SK-N-MC (cell line): ENCODE measurements around the gene NTRK1.

Experiments
- DNase-seq: peaks from one replicate; pipeline ENCODE4 v3.0.0-alpha.2; 2011; ENCODE audit warnings: low read depth, low spot score
- H3K27ac ChIP-seq: fragments of 200-600 bp; sonication (generic); 2 replicates; pipeline ENCODE4 v1.5.1; 2016; ENCODE audit warnings: mixed run types
- H3K36me3 ChIP-seq: fragments of 200-600 bp; sonication (generic); 2 replicates; pipeline ENCODE4 v1.6.1; 2017; ENCODE audit warnings: antibody characterized with exemption, low read length, mixed read lengths; ENCODE audit not compliant: insufficient read depth
- H3K4me3 ChIP-seq: fragments of 200-600 bp; sonication (generic); 2 replicates; pipeline ENCODE4 v1.5.1; 2016
- H3K9ac ChIP-seq: fragments of 200-600 bp; sonication (generic); 2 replicates; pipeline ENCODE4 v1.8.0; 2017; ENCODE audit warnings: mixed run types, mixed read lengths; ENCODE audit not compliant: insufficient read length
- H3K9me3 ChIP-seq: fragments of 200-600 bp; sonication (generic); 2 replicates; pipeline ENCODE4 v1.6.1; 2017; ENCODE audit warnings: low read depth, mild to moderate bottlenecking, antibody characterized with exemption, low read length, moderate library complexity, mixed read lengths
- EZH2 ChIP-seq: fragments of 200-600 bp; sonication (generic); IDR thresholded peaks from one replicate; pipeline ENCODE4 v1.6.1; 2017; ENCODE audit warnings: antibody characterized with exemption
- FOXP2 ChIP-seq: optimal IDR thresholded peaks from 2 replicates; pipeline ENCODE3; 2011; ENCODE audit warnings: mild to moderate bottlenecking, moderate library complexity; ENCODE audit not compliant: insufficient read depth; ENCODE audit errors: extremely low read length, control extremely low read depth
- POLR2AphosphoS5 ChIP-seq: IDR thresholded peaks from 2 replicates; pipeline ENCODE4 v1.6.1; 2012; ENCODE audit warnings: mild to moderate bottlenecking, low read depth, low read length, borderline replicate concordance

Gene NTRK1

GRCh38 chr1:156834322-156834721, 26.3 kb upstream of the NTRK1 start:
- H3K4me3 ChIP-seq, result no peak overlapping the region
- no peak overlapping the region for H3K27ac ChIP-seq
- H3K9ac ChIP-seq, result no peak overlapping the region
- no peak for DNase-seq
- H3K9me3 ChIP-seq, result no peaks in the 10 kb centered on the region
- no peaks in the 10 kb centered on the region for H3K36me3 ChIP-seq
- TF ChIP-seq FOXP2, result no peak

DNA sequence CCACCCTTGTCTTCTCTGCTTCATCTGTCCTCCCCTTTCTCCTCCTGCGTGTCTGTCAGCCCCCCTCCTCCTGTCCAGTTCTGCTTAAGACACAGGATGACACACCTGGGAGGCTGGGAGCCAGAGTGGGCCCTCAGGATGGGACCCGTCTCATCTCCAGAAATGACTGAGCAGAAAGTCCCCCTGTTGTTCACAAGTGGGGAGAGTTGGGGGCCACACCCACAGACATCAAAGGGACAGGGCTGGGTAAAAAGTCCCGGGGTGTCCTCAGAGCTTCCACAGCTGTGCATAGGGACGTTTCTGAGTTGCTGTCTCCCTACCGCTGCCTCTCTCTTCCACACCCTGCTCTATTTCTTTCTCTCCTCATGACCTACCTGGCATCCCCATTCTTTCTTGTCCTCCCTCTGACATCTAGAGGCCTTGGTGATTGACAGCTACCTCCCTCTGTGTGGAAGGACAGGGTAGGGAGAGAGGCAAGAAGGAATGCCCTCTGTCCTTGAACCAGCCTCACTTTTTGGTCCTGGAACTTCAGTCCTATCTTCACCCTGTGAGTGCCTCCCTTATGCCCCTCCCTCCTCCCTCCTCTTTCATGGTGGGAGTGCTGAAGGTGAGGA, 24.5 kb upstream of the NTRK1 start:
- Histone ChIP-seq H3K9me3 (no peaks in the 10 kb centered on the region), H3K27ac (no peak overlapping the region)
- TF ChIP-seq EZH2, result no peak
- no peak for TF ChIP-seq POLR2AphosphoS5
- TF ChIP-seq FOXP2, result no peak

GRCh38 chr1:156836892-156837291, 23.8 kb upstream of the NTRK1 start:
- no peak for DNase-seq
- no peak overlapping the region for H3K4me3 ChIP-seq
- no peak overlapping the region for H3K27ac ChIP-seq
- no peak overlapping the region for H3K9ac ChIP-seq
- H3K9me3 ChIP-seq, result no peaks in the 10 kb centered on the region
- no peak for TF ChIP-seq EZH2
- no peak for TF ChIP-seq POLR2AphosphoS5
- TF ChIP-seq FOXP2, result no peak
- H3K36me3 ChIP-seq, result no peaks in the 10 kb centered on the region

More for the DNA sequence above, 24.5 kb upstream of the NTRK1 start:
- Histone ChIP-seq H3K9ac (no peak overlapping the region), H3K36me3 (no peaks in the 10 kb centered on the region), H3K4me3 (no peak overlapping the region)
- DNase-seq, result no peak

DNA sequence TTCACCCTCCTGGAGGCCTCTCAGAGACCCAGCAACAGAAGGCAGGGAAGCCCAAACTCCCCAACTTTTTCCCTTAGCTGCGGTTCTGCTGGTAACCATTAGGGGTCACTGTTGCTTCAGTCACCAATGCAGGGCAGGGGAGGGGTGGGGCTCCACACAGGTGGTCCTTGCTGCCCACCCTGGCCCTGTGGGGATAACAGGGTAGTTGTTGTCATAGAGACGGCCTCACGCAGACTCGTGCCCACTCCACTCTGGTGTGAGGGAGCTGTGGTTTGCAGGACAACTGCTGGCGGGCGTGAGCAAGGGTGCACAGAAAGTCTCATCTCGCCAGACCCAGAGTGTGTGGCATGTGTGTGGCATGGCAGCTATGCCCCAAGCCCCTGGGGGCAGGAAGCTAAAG, 21.7 kb upstream of the NTRK1 start:
- TF ChIP-seq EZH2, result no peak
- no peak for TF ChIP-seq FOXP2
- TF ChIP-seq POLR2AphosphoS5, result no peak
- DNase-seq, result no peak
- Histone ChIP-seq H3K9me3 (no peaks in the 10 kb centered on the region), H3K9ac (no peak overlapping the region), H3K27ac (no peak overlapping the region), H3K36me3 (no peaks in the 10 kb centered on the region), H3K4me3 (no peak overlapping the region)

DNA sequence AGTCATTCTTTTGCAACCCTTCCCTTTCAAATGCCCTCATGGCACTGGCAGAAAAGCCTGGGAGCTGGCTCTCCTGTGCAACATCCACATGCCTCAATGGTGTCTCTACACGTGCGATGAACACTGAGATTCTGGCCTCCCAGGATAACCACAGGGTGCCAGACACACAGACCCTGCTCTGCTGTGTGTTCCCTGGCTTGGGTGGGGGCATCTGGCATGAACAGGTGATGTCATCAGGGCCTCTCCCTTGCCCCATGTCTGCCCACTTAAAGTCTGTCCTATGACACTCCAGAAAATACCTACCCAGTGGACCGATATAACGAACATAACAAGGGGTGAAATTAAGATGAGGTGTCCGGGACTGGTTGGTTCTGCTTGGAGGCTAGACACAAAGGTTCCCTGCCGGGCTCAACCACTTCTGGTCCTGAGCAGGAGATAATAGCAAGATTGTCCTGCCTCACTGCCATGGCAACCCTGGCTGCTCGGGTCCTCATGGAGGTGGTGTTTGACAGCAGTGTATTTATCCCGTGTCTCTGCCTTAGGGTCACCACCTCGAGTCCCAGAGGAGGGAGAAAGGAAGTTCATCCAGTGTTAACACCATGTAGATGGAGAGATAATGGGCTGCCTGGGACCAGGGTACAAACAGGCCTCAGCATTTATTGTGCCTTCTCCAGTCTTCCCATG, 21.1 kb upstream of the NTRK1 start:
- Histone ChIP-seq H3K27ac (no peak overlapping the region), H3K36me3 (no peaks in the 10 kb centered on the region), H3K4me3 (no peak overlapping the region), H3K9ac (no peak overlapping the region), H3K9me3 (no peaks in the 10 kb centered on the region)
- no peak for DNase-seq
- no peak for TF ChIP-seq EZH2

DNA sequence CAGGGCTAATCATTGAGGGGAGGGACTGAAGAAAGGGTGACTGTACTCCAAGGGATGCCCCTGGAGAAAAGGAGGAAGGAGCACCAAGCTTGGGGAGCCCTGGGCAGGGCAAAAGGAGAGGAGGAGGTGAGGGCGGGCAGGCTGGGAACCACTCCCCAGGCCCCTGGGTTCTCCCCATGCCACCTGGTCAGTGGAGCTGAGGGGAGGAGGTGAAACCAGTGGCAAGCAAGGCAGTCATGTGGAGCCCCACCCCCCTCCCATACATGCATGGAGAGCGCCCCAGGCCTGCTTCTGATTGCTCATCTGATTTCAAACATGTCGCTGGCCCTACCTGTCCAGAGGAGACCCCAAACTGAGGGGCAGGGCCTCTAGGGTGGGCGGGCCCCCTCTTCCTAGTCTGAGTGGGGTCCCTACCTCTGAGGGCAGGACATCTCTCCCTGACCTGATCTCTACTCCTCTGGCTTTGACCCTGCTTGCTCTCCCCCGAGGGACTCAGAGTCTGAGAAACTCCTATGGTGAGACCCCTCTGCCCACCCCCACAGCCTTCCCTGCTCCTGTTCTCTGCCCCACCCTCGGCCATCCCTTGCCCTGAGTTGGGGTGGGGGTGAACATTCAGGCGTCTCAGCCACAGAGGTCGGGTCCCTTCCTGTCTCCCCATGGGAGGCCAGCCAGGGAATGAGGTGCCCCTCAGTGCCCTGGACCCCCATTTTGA, 20.3 kb upstream of the NTRK1 start:
- DNase-seq, result no peak
- Histone ChIP-seq H3K27ac (no peak overlapping the region), H3K4me3 (no peak overlapping the region), H3K9ac (no peak overlapping the region), H3K9me3 (no peaks in the 10 kb centered on the region), H3K36me3 (no peaks in the 10 kb centered on the region)
- no peak for TF ChIP-seq POLR2AphosphoS5
- TF ChIP-seq FOXP2, result no peak
- TF ChIP-seq EZH2, result no peak

DNA sequence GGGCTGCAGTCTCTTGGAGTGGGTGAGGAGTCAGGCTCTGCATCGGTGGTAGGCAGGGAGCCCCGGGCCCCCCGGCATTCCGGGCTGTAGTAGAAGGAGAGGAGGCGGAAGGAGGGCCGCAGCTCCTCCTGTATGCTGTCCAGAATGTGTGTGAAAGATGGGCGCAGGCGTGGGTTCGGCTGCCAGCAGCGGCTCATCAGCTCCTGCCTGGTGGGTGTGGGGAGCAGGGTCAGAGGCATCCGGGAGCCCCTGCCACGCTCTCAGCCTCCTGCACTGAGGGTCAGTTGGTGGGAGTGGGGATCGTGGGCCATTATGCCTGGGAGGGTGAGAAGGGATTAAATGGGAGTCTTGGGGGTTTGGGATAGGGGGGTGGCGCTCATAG, 19.8 kb upstream of the NTRK1 start:
- no peaks in the 10 kb centered on the region for H3K9me3 ChIP-seq
- no peak for DNase-seq
- no peaks in the 10 kb centered on the region for H3K36me3 ChIP-seq
- H3K9ac ChIP-seq, result no peak overlapping the region
- TF ChIP-seq EZH2 (no peak), FOXP2 (no peak), POLR2AphosphoS5 (no peak)
- H3K27ac ChIP-seq, result no peak overlapping the region
- H3K4me3 ChIP-seq, result no peak overlapping the region

- DNase-seq, result no peak
- TF ChIP-seq EZH2 (no peak), POLR2AphosphoS5 (no peak), FOXP2 (no peak)
- H3K4me3 ChIP-seq, result no peak overlapping the region
- H3K9ac ChIP-seq, result no peak overlapping the region
- no peaks in the 10 kb centered on the region for H3K9me3 ChIP-seq
- no peak overlapping the region for H3K27ac ChIP-seq
- no peaks in the 10 kb centered on the region for H3K36me3 ChIP-seq
Measured at GRCh38 chr1:156841295-156841855, 19.3 kb upstream of the NTRK1 start.
